Glutamatergic neuron (in vitro differentiated cells): ENCODE results near the gene DLX3. TPM values are rescaled to one million over a fixed set of nuclear protein-coding genes. Genes with fewer than 3 reads are reported as not detected.

Source experiments
- DNase-seq: peaks from one replicate; pipeline ENCODE4 v3.0.0; 2022
- H3K27ac Mint-ChIP-seq: one replicate; pipeline ENCODE4 v1.8.0; 2020; ENCODE audit warnings: mild to moderate bottlenecking, mixed read lengths, inconsistent platforms; ENCODE audit not compliant: unreplicated experiment
- H3K27me3 Mint-ChIP-seq: one replicate; pipeline ENCODE4 v1.8.0; 2020; ENCODE audit warnings: mild to moderate bottlenecking, moderate library complexity, mixed read lengths, inconsistent platforms; ENCODE audit not compliant: unreplicated experiment
- H3K36me3 Mint-ChIP-seq: one replicate; pipeline ENCODE4 v1.8.0; 2020; ENCODE audit warnings: mild to moderate bottlenecking, mixed read lengths, inconsistent platforms; ENCODE audit not compliant: unreplicated experiment
- H3K4me1 Mint-ChIP-seq: one replicate; pipeline ENCODE4 v1.8.0; 2020; ENCODE audit warnings: mild to moderate bottlenecking, low read depth, mixed read lengths, inconsistent platforms; ENCODE audit not compliant: unreplicated experiment
- H3K4me3 Mint-ChIP-seq: one replicate; pipeline ENCODE4 v1.8.0; 2020; ENCODE audit warnings: mild to moderate bottlenecking, mixed read lengths, inconsistent platforms; ENCODE audit not compliant: unreplicated experiment
- H3K9me3 Mint-ChIP-seq: one replicate; pipeline ENCODE4 v1.8.0; 2020; ENCODE audit warnings: mild to moderate bottlenecking, moderate library complexity, mixed read lengths, inconsistent platforms; ENCODE audit not compliant: unreplicated experiment
- CTCF ChIP-seq: fragments of 200-600 bp; sonication (generic); IDR thresholded peaks from one replicate; pipeline ENCODE4 v1.5.0; 2021; ENCODE audit not compliant: partially characterized antibody, unreplicated experiment
- total RNA-seq: library from RNA; stranded (reverse); fragmentation: NEBNext Ultra II Directional; extraction: Animal tissue kit (Norgen Biotek cat#: 25700); gene quantifications from one replicate; pipeline ENCODE4 v1.2.1, GENCODE V29; 2021; ENCODE audit not compliant: unreplicated experiment

Gene DLX3
- total RNA-seq, 1 donor from 2014 or later = 0.37 TPM

- no peak for TF ChIP-seq CTCF
- Mint-ChIP-seq H3K4me1 (peaks cover 2% of the 10 kb centered on the region), H3K36me3 (no peaks in the 10 kb centered on the region), H3K9me3 (no peaks in the 10 kb centered on the region), H3K4me3 (no peak overlapping the region), H3K27me3 (peaks cover 14% of the 10 kb centered on the region), H3K27ac (no peak overlapping the region)
- no peak for DNase-seq
Measured at GRCh38 chr17:50023520-50023919, 28.5 kb upstream of the DLX3 start.

GRCh38 chr17:50022463-50023130, 27.6 kb upstream of the DLX3 start:
- TF ChIP-seq CTCF = no peak
- Mint-ChIP-seq H3K36me3 (no peaks in the 10 kb centered on the region), H3K27me3 (peaks cover 11% of the 10 kb centered on the region), H3K4me3 (no peak overlapping the region), H3K27ac (no peak overlapping the region), H3K4me1 (peaks cover 2% of the 10 kb centered on the region), H3K9me3 (no peaks in the 10 kb centered on the region)
- DNase-seq = no peak

GRCh38 chr17:50021681-50022370, 26.8 kb upstream of the DLX3 start:
- Mint-ChIP-seq H3K36me3 (no peaks in the 10 kb centered on the region), H3K27ac (no peak overlapping the region), H3K27me3 (peaks cover 11% of the 10 kb centered on the region), H3K4me1 (no peaks in the 10 kb centered on the region), H3K9me3 (no peaks in the 10 kb centered on the region), H3K4me3 (no peak overlapping the region)
- DNase-seq = no peak
- no peak for TF ChIP-seq CTCF

- H3K4me3 Mint-ChIP-seq = no peak overlapping the region
Measured at GRCh38 chr17:50020841-50021599, 26.0 kb upstream of the DLX3 start.

More at GRCh38 chr17:50020841-50021599, 26.0 kb upstream of the DLX3 start:
- TF ChIP-seq CTCF = no peak
- no peak for DNase-seq
- Mint-ChIP-seq H3K4me1 (no peaks in the 10 kb centered on the region), H3K27ac (no peak overlapping the region), H3K36me3 (no peaks in the 10 kb centered on the region), H3K9me3 (no peaks in the 10 kb centered on the region), H3K27me3 (peaks cover 7% of the 10 kb centered on the region)
